Stimulated activated CD4-positive, alpha-beta T cell treated with anti-CD3 and anti-CD28 coated beads, Interleukin-15, amount 100 ng/mL, for 24 hours (primary cell): ENCODE data around the gene DSTYK.

Source experiments
- DNase-seq: peaks from one replicate; pipeline ENCODE4 v3.0.0-alpha.2; 2020

The DSTYK gene

GRCh38 chr1:205121660-205122488 lies 89.6 kb downstream of the DSTYK start, which contains the start of gene RBBP5:
TSS of gene RBBP5 (minus strand) at chr1:205121978. CDS start at chr1:205121873, 105 bp downstream.
- peak; percentile 94 for DNase-seq

- no peak for DNase-seq
Measured at GRCh38 chr1:205118752-205119151, 92.8 kb downstream of the DSTYK start.

GRCh38 chr1:205111354-205111753 lies 100.1 kb downstream of the DSTYK start:
- no peak for DNase-seq

GRCh38 chr1:205109711-205110110 lies 101.8 kb downstream of the DSTYK start:
- no peak for DNase-seq

GRCh38 chr1:205109269-205109668 lies 102.2 kb downstream of the DSTYK start:
- DNase-seq: no peak

- DNase-seq: no peak
Measured at GRCh38 chr1:205108464-205108863, 103.0 kb downstream of the DSTYK start.

- no peak for DNase-seq
Measured at GRCh38 chr1:205107327-205107726, 104.2 kb downstream of the DSTYK start.

- DNase-seq: no peak
Measured at GRCh38 chr1:205102404-205102803, 109.1 kb downstream of the DSTYK start.

- DNase-seq: no peak
Measured at GRCh38 chr1:205098242-205098641, 113.3 kb downstream of the DSTYK start.

- no peak for DNase-seq
Measured at GRCh38 chr1:205095422-205095821, 116.1 kb downstream of the DSTYK start.
